Vagina (tissue), 2 donors: Measurements from ENCODE around the gene SYT12.

Source experiments
- POLR2A ChIP-seq, 2 donors: fragments of 450-650 bp; IDR thresholded peaks; one replicate each; pipeline ENCODE4 v1.6.1; 2017; ENCODE audit warnings: antibody characterized with exemption in 2 of 2, mild to moderate bottlenecking in 2 of 2, moderate library complexity in 2 of 2
- TF ChIP-seq, protein P1 (sequence below), 3 experiments: fragments of 450-650 bp in 2 of 3; fragments of 200-600 bp in 1 of 3; sonication (generic) in 1 of 3; IDR thresholded peaks; one replicate each; pipeline ENCODE4 v1.5.1; 2017 to 2019; ENCODE audit warnings: antibody characterized with exemption in 3 of 3, mild to moderate bottlenecking in 2 of 3, moderate library complexity in 2 of 3

DNA sequence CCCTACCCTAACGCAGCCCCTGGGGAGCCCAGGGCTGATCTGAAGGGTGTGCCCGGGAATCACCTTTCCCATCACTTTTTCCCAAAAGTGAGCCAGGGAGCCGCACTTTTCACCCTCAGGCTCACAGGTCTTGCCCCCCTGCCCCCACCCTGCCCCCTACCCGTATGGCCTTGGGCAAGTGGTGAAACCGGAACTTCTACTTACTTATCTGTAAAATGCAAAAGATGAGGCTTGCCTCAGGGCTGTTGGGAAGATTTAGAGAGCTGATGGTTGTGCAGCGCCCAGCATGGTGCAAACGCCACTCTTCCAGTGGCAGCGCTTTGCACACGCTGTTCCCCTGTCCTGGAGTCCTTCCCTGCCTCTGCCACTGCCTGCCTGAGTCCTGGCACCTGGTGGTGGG is 8.0 kb downstream of the SYT12 start:
- TF ChIP-seq POLR2A (IDR thresholded peaks at IDR 0.05), result no peak
- TF ChIP-seq, protein P1, sequence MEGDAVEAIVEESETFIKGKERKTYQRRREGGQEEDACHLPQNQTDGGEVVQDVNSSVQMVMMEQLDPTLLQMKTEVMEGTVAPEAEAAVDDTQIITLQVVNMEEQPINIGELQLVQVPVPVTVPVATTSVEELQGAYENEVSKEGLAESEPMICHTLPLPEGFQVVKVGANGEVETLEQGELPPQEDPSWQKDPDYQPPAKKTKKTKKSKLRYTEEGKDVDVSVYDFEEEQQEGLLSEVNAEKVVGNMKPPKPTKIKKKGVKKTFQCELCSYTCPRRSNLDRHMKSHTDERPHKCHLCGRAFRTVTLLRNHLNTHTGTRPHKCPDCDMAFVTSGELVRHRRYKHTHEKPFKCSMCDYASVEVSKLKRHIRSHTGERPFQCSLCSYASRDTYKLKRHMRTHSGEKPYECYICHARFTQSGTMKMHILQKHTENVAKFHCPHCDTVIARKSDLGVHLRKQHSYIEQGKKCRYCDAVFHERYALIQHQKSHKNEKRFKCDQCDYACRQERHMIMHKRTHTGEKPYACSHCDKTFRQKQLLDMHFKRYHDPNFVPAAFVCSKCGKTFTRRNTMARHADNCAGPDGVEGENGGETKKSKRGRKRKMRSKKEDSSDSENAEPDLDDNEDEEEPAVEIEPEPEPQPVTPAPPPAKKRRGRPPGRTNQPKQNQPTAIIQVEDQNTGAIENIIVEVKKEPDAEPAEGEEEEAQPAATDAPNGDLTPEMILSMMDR (IDR thresholded peaks at IDR 0.05), result no peak
